Measurements from ENCODE around the gene ELF5. TPM values are rescaled to one million over a fixed set of nuclear protein-coding genes. Genes with fewer than 3 reads are reported as not detected.
A peak's percentile ranks its signal among the peaks of the same experiment; 100 is the strongest.

ELF5 gene
- total RNA-seq, 1 experiment from 2014 or later: 0.11 TPM

GRCh38 chr11:34507156-34507555, 6.4 kb downstream of the ELF5 start:
- CTCF ChIA-PET: no interaction called here
- Histone ChIP-seq H3K79me2 (ENCODE audit: low read length) (no peaks in the 10 kb centered on the region), H3K4me3 (ENCODE audit: low read length) (no peak overlapping the region), H3K4me1 (ENCODE audit: insufficient read depth, low read length) (peaks cover 6% of the 10 kb centered on the region), H3K4me2 (ENCODE audit: low read length) (no peak overlapping the region), H3K36me3 (ENCODE audit: low read depth, low read length) (no peaks in the 10 kb centered on the region), H3K9ac (ENCODE audit: low read length) (no peak overlapping the region), H3K27ac (ENCODE audit: low read length) (no peak overlapping the region), H4K20me1 (ENCODE audit: low read length) (no peaks in the 10 kb centered on the region), H3K9me3 (ENCODE audit: low read length) (no peaks in the 10 kb centered on the region), H2AFZ (ENCODE audit: low read length) (no peak overlapping the region), H3K9me2 (replicated peaks; ENCODE audit: low read length) (no peaks in the 10 kb centered on the region), H3K27me3 (ENCODE audit: low read length) (no peaks in the 10 kb centered on the region), H3F3A (ENCODE audit: low read length, unreplicated experiment) (no peaks in the 10 kb centered on the region)
- DNase-seq (no peak), ATAC-seq (no peak)
- POLR2A ChIA-PET (ENCODE audit: unreplicated experiment): no interaction called here
- BruUV-seq (replicated peaks): no TSS peak
- intact Hi-C loops (cut with micrococcal nuclease): no loop called here
- TF ChIP-seq EZH2 (IDR thresholded peaks at IDR 0.05; ENCODE audit: low read length, unreplicated experiment): no peak
- TF ChIP-seq EZH2phosphoT487 (IDR thresholded peaks at IDR 0.05; ENCODE audit: borderline replicate concordance, low read length): no peak
- TF ChIP-seq, protein P1, sequence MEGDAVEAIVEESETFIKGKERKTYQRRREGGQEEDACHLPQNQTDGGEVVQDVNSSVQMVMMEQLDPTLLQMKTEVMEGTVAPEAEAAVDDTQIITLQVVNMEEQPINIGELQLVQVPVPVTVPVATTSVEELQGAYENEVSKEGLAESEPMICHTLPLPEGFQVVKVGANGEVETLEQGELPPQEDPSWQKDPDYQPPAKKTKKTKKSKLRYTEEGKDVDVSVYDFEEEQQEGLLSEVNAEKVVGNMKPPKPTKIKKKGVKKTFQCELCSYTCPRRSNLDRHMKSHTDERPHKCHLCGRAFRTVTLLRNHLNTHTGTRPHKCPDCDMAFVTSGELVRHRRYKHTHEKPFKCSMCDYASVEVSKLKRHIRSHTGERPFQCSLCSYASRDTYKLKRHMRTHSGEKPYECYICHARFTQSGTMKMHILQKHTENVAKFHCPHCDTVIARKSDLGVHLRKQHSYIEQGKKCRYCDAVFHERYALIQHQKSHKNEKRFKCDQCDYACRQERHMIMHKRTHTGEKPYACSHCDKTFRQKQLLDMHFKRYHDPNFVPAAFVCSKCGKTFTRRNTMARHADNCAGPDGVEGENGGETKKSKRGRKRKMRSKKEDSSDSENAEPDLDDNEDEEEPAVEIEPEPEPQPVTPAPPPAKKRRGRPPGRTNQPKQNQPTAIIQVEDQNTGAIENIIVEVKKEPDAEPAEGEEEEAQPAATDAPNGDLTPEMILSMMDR (conservative IDR thresholded peaks at IDR 0.05; ENCODE audit: low read depth, low read length): no peak

DNA sequence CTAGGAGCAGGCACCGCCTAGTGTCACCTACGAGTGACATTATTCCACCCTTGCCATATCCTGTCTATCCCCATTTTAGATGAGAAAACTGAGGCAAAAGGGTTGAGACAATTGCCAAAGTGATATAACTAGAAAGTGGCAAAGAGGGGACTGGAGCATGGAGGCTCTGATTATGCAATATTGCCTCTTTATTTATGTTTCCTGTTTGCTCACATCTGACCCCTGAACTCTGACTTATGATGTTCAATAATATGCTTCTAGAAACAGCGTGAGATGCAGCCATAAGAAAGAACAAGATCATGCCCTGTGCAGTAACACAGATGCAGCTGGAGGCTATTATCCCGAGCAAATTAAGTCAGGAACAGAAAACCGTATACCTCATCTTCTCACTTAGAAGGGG, 7.7 kb downstream of the ELF5 start:
- Histone ChIP-seq H3F3A (ENCODE audit: low read length, unreplicated experiment) (no peaks in the 10 kb centered on the region), H3K36me3 (ENCODE audit: low read depth, low read length) (no peaks in the 10 kb centered on the region), H3K27ac (ENCODE audit: low read length) (no peak overlapping the region), H3K4me2 (ENCODE audit: low read length) (no peak overlapping the region), H3K4me3 (ENCODE audit: low read length) (no peak overlapping the region), H3K27me3 (ENCODE audit: low read length) (no peaks in the 10 kb centered on the region), H4K20me1 (ENCODE audit: low read length) (no peaks in the 10 kb centered on the region), H3K9me3 (ENCODE audit: low read length) (no peaks in the 10 kb centered on the region), H3K79me2 (ENCODE audit: low read length) (no peaks in the 10 kb centered on the region), H3K4me1 (ENCODE audit: insufficient read depth, low read length) (peaks cover 19% of the 10 kb centered on the region), H2AFZ (ENCODE audit: low read length) (no peak overlapping the region), H3K9ac (ENCODE audit: low read length) (no peak overlapping the region), H3K9me2 (replicated peaks; ENCODE audit: low read length) (no peaks in the 10 kb centered on the region)
- ChIA-PET CTCF (no interaction called here), POLR2A (ENCODE audit: unreplicated experiment) (no interaction called here)
- TF ChIP-seq EZH2 (IDR thresholded peaks at IDR 0.05; ENCODE audit: low read length, unreplicated experiment): no peak
- TF ChIP-seq EZH2phosphoT487 (IDR thresholded peaks at IDR 0.05; ENCODE audit: borderline replicate concordance, low read length): no peak
- TF ChIP-seq, protein P1 (conservative IDR thresholded peaks at IDR 0.05; ENCODE audit: low read depth, low read length): no peak
- ATAC-seq (no peak), DNase-seq (no peak)
- no TSS peak for BruUV-seq (replicated peaks)
- intact Hi-C loops (cut with micrococcal nuclease): no loop called here

GRCh38 chr11:34502949-34503348, 10.6 kb downstream of the ELF5 start:
- Histone ChIP-seq H3K79me2 (ENCODE audit: low read length) (no peaks in the 10 kb centered on the region), H3K9me2 (replicated peaks; ENCODE audit: low read length) (no peaks in the 10 kb centered on the region), H3K4me2 (ENCODE audit: low read length) (no peak overlapping the region), H3K9ac (ENCODE audit: low read length) (no peak overlapping the region), H2AFZ (ENCODE audit: low read length) (no peak overlapping the region), H3K4me3 (ENCODE audit: low read length) (no peak overlapping the region), H3K27me3 (ENCODE audit: low read length) (no peaks in the 10 kb centered on the region), H3K27ac (ENCODE audit: low read length) (no peak overlapping the region), H3K36me3 (ENCODE audit: low read depth, low read length) (no peaks in the 10 kb centered on the region), H3K4me1 (ENCODE audit: insufficient read depth, low read length) (peaks cover 20% of the 10 kb centered on the region), H3F3A (ENCODE audit: low read length, unreplicated experiment) (no peaks in the 10 kb centered on the region), H4K20me1 (ENCODE audit: low read length) (no peaks in the 10 kb centered on the region), H3K9me3 (ENCODE audit: low read length) (no peaks in the 10 kb centered on the region)
- DNase-seq (peak; percentile 7), ATAC-seq (no peak)
- intact Hi-C loops (cut with micrococcal nuclease): no loop called here
- no TSS peak for BruUV-seq (replicated peaks)
- CTCF ChIA-PET: no interaction called here
- POLR2A ChIA-PET (ENCODE audit: unreplicated experiment): no interaction called here
- TF ChIP-seq EZH2phosphoT487 (IDR thresholded peaks at IDR 0.05; ENCODE audit: borderline replicate concordance, low read length) (no peak), EZH2 (IDR thresholded peaks at IDR 0.05; ENCODE audit: low read length, unreplicated experiment) (no peak)
- TF ChIP-seq, protein P1 (conservative IDR thresholded peaks at IDR 0.05; ENCODE audit: low read depth, low read length): no peak
